ENCODE data around the gene CUL4A. TPM values are rescaled to one million over a fixed set of nuclear protein-coding genes. Genes with fewer than 3 reads are reported as not detected.

The CUL4A gene
- total RNA-seq, 1 experiment from 2014 or later, result 173 TPM

- no peak for DNase-seq (ENCODE audit: low read depth, low spot score)
- in situ Hi-C loops (cut with HindIII; ENCODE audit: low pct_unique_long_range_greater_than_20kb, low sequenced_read_pairs), result no loop called here
Observed at GRCh38 chr13:113201815-113202214, 7.6 kb upstream of the CUL4A start.

GRCh38 chr13:113202912-113203311 lies 6.5 kb upstream of the CUL4A start:
- in situ Hi-C loops (cut with HindIII; ENCODE audit: low pct_unique_long_range_greater_than_20kb, low sequenced_read_pairs), result no loop called here

GRCh38 chr13:113203507-113204377 lies 5.7 kb upstream of the CUL4A start:
- in situ Hi-C loops (cut with HindIII; ENCODE audit: low pct_unique_long_range_greater_than_20kb, low sequenced_read_pairs), result no loop called here

More at GRCh38 chr13:113202912-113203311, 6.5 kb upstream of the CUL4A start:
- no peak for DNase-seq (ENCODE audit: low read depth, low spot score)

GRCh38 chr13:113204378-113204734 lies 5.1 kb upstream of the CUL4A start:
- no peak for DNase-seq (ENCODE audit: low read depth, low spot score)
- in situ Hi-C loops (cut with HindIII; ENCODE audit: low pct_unique_long_range_greater_than_20kb, low sequenced_read_pairs), result no loop called here

More at GRCh38 chr13:113203507-113204377, 5.7 kb upstream of the CUL4A start:
- no peak for DNase-seq (ENCODE audit: low read depth, low spot score)

GRCh38 chr13:113205428-113205931 lies 3.9 kb upstream of the CUL4A start:
- DNase-seq (ENCODE audit: low read depth, low spot score), result no peak
- in situ Hi-C loops (cut with HindIII; ENCODE audit: low pct_unique_long_range_greater_than_20kb, low sequenced_read_pairs), result no loop called here

GRCh38 chr13:113207460-113207859 lies 2.0 kb upstream of the CUL4A start:
- no peak for DNase-seq (ENCODE audit: low read depth, low spot score)
- in situ Hi-C loops (cut with HindIII; ENCODE audit: low pct_unique_long_range_greater_than_20kb, low sequenced_read_pairs), result no loop called here

- in situ Hi-C loops (cut with HindIII; ENCODE audit: low pct_unique_long_range_greater_than_20kb, low sequenced_read_pairs), result no loop called here
- DNase-seq (ENCODE audit: low read depth, low spot score), result peak; percentile 47
Observed at GRCh38 chr13:113207890-113208420, 1.5 kb upstream of the CUL4A start.

GRCh38 chr13:113208421-113209335 lies 735 bp upstream of the CUL4A start, which contains the start of gene PCID2:
Gene PCID2, minus strand, starts transcription at chr13:113208669. Its CDS starts 35 bp downstream, at chr13:113208634.
- DNase-seq (ENCODE audit: low read depth, low spot score), result peak; percentile 87
- in situ Hi-C loops (cut with HindIII; ENCODE audit: low pct_unique_long_range_greater_than_20kb, low sequenced_read_pairs), result no loop called here

GRCh38 chr13:113209759-113210421 lies 477 bp downstream of the CUL4A start:
- in situ Hi-C loops (cut with HindIII; ENCODE audit: low pct_unique_long_range_greater_than_20kb, low sequenced_read_pairs), result no loop called here
- peak; percentile 47 for DNase-seq (ENCODE audit: low read depth, low spot score)

- in situ Hi-C loops (cut with HindIII; ENCODE audit: low pct_unique_long_range_greater_than_20kb, low sequenced_read_pairs), result no loop called here
- DNase-seq (ENCODE audit: low read depth, low spot score), result no peak
Observed at GRCh38 chr13:113210833-113211232, 1.4 kb downstream of the CUL4A start.

- in situ Hi-C loops (cut with HindIII; ENCODE audit: low pct_unique_long_range_greater_than_20kb, low sequenced_read_pairs), result no loop called here
- no peak for DNase-seq (ENCODE audit: low read depth, low spot score)
Observed at GRCh38 chr13:113211774-113212173, 2.4 kb downstream of the CUL4A start.

- DNase-seq (ENCODE audit: low read depth, low spot score), result no peak
- in situ Hi-C loops (cut with HindIII; ENCODE audit: low pct_unique_long_range_greater_than_20kb, low sequenced_read_pairs), result no loop called here
Observed at GRCh38 chr13:113216254-113217048, 7.0 kb downstream of the CUL4A start.

- in situ Hi-C loops (cut with HindIII; ENCODE audit: low pct_unique_long_range_greater_than_20kb, low sequenced_read_pairs), result no loop called here
- DNase-seq (ENCODE audit: low read depth, low spot score), result no peak
Observed at GRCh38 chr13:113218586-113218985, 9.2 kb downstream of the CUL4A start.

GRCh38 chr13:113219256-113219940 lies 10.0 kb downstream of the CUL4A start:
- DNase-seq (ENCODE audit: low read depth, low spot score), result no peak
- in situ Hi-C loops (cut with HindIII; ENCODE audit: low pct_unique_long_range_greater_than_20kb, low sequenced_read_pairs), result no loop called here

GRCh38 chr13:113220141-113220598 lies 10.8 kb downstream of the CUL4A start:
- in situ Hi-C loops (cut with HindIII; ENCODE audit: low pct_unique_long_range_greater_than_20kb, low sequenced_read_pairs), result no loop called here
- no peak for DNase-seq (ENCODE audit: low read depth, low spot score)

GRCh38 chr13:113220877-113221276 lies 11.5 kb downstream of the CUL4A start:
- peak; percentile 66 for DNase-seq (ENCODE audit: low read depth, low spot score)

More at GRCh38 chr13:113220877-113221276, 11.5 kb downstream of the CUL4A start:
- in situ Hi-C loops (cut with HindIII; ENCODE audit: low pct_unique_long_range_greater_than_20kb, low sequenced_read_pairs), result no loop called here

Data from SK-MEL-5 (cell line).